Lower leg skin (tissue), 3 donors: ENCODE measurements around the gene SCARB2.

ENCODE experiments used
- CTCF ChIP-seq, 3 donors: fragments of 450-650 bp; IDR thresholded peaks; one replicate each; pipeline ENCODE4 v1.5.1; 2016; ENCODE audit warnings: antibody characterized with exemption in 3 of 3, mild to moderate bottlenecking in 3 of 3, moderate library complexity in 2 of 3
- POLR2A ChIP-seq, 2 donors: fragments of 450-650 bp; IDR thresholded peaks; one replicate each; pipeline ENCODE4 v1.6.1; 2016 to 2017; ENCODE audit warnings: antibody characterized with exemption in 2 of 2, mild to moderate bottlenecking in 1 of 2, moderate library complexity in 1 of 2

GRCh38 chr4:76195326-76195725 is 18.3 kb downstream of the SCARB2 start:
- TF ChIP-seq POLR2A (IDR thresholded peaks at IDR 0.05) = no peak
- no peak for TF ChIP-seq CTCF (IDR thresholded peaks at IDR 0.05)
